Fibroblast of pulmonary artery (primary cell): ENCODE data around the gene KIF26B.
"Not testable (repeated sequence)": the region's sequence is repeated elsewhere in the genome, so short reads cannot be mapped to it uniquely, and the experiment has no call there.

Experiments
- DNase-seq: peaks from one replicate; pipeline ENCODE4 v3.0.0-alpha.2; 2010; ENCODE audit warnings: low read depth
- H3K4me3 ChIP-seq: replicated peaks from 2 replicates; pipeline ENCODE4 v1.5.1; 2011; ENCODE audit warnings: low read depth, mild to moderate bottlenecking, control low read depth, low read length, moderate library complexity
- CTCF ChIP-seq: IDR thresholded peaks from 2 replicates; pipeline ENCODE4 v1.5.1; 2011; ENCODE audit warnings: mild to moderate bottlenecking, control low read depth, low read length, inconsistent platforms; ENCODE audit errors: missing control alignments

The KIF26B gene

GRCh38 chr1:245322673-245323072 is 167.9 kb downstream of the KIF26B start:
- TF ChIP-seq CTCF: no peak
- no peak for DNase-seq
- no peak overlapping the region for H3K4me3 ChIP-seq

- not testable (repeated sequence) for H3K4me3 ChIP-seq, DNase-seq
Measured at GRCh38 chr1:245323765-245324164, 169.0 kb downstream of the KIF26B start.

- DNase-seq: no peak
- no peak overlapping the region for H3K4me3 ChIP-seq
- TF ChIP-seq CTCF: no peak
Measured at GRCh38 chr1:245325922-245326795, 171.4 kb downstream of the KIF26B start.

DNA sequence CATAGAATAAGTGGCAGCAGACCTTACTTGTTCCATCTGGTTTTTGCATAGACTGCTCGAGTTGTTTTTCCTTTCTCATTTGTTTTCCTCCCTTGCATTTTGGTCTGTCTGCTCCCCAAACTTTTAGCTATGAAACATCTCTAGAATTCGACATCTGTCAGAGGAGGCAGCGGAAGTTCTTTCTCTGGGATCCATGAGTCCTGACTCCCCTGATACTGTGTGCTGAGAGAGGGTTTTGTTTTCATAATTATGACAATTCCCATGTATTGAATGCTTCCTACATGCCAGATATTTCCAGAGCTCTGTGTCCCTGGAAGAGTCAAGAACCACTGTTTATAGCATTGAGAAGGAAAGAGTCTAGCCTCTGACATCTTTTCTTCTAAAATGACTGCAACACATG is 172.6 kb downstream of the KIF26B start:
- TF ChIP-seq CTCF: no peak
- no peak for DNase-seq
- no peak overlapping the region for H3K4me3 ChIP-seq

DNA sequence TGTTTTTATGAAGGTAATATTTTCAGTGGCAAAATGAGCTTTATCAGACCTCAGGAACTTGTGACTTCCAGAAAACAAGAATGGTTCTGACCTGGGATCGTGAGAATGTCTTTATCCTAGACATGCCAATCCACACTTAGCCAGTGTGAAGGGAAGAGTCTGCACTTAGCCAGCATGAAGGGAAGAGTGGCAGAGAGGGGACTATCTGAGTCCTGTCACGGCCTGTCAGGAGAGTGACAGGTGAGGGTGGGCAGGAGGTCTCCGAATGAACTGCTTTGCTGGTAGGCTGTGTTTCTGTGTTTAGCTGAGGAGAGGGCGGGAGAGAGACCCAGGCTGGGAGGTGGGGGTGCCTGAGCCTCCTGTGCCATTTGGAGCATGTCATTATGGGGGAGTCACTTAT is 173.1 kb downstream of the KIF26B start:
- no peak for DNase-seq
- H3K4me3 ChIP-seq: no peak overlapping the region
- no peak for TF ChIP-seq CTCF

DNA sequence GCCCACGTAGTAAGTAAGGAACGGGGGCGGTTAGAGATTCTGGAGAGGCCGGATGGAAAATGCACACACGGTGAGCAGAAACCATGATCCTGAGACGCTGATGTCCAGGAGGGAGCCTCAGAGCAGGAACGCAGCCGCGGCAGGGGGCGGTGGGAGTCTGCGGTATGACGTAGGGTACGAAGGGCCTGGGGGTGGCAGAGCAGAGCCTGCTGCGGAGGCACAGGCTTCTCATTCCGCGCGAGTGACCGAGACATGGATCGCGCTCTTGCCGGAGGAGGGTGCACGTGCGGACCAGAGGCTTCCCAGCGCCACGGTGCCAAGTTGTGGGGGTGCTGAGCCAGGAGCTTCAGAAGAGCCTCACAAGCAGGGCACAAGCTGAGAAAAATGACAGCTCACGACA is 176.2 kb downstream of the KIF26B start:
- no peak for DNase-seq
- H3K4me3 ChIP-seq: no peak overlapping the region
- TF ChIP-seq CTCF: no peak

- no peak overlapping the region for H3K4me3 ChIP-seq
- DNase-seq: no peak
- no peak for TF ChIP-seq CTCF
Measured at GRCh38 chr1:245332085-245332484, 177.3 kb downstream of the KIF26B start.
